Jurkat, Clone E6-1 (cell line): Measurements from ENCODE around the gene ZNF710.

ENCODE experiments used
- DNase-seq: peaks from one replicate; pipeline ENCODE4 v3.0.0-alpha.2; 2011; ENCODE audit warnings: low read depth, low spot score
- H3K4me3 ChIP-seq: 2 replicates; pipeline ENCODE4 v1.5.1; 2011; ENCODE audit warnings: mild to moderate bottlenecking, low read length, control low read depth, moderate library complexity

ZNF710 gene

GRCh38 chr15:89985111-89985510 lies 16.0 kb upstream of the ZNF710 start:
- DNase-seq, result no peak
- H3K4me3 ChIP-seq, result no peak overlapping the region

GRCh38 chr15:89991312-89991711 lies 9.8 kb upstream of the ZNF710 start:
- DNase-seq, result no peak
- no peak overlapping the region for H3K4me3 ChIP-seq

- no peak overlapping the region for H3K4me3 ChIP-seq
- DNase-seq, result no peak
Observed at GRCh38 chr15:89993349-89993748, 7.8 kb upstream of the ZNF710 start.

- no peak overlapping the region for H3K4me3 ChIP-seq
- no peak for DNase-seq
Observed at GRCh38 chr15:89997079-89997478, 4.0 kb upstream of the ZNF710 start.

GRCh38 chr15:89998141-89998661 lies 2.9 kb upstream of the ZNF710 start:
- no peak for DNase-seq
- no peak overlapping the region for H3K4me3 ChIP-seq

- no peak overlapping the region for H3K4me3 ChIP-seq
- DNase-seq, result no peak
Observed at GRCh38 chr15:89998923-89999675, 2.0 kb upstream of the ZNF710 start.

GRCh38 chr15:89999676-90000185 lies 1.4 kb upstream of the ZNF710 start:
- no peak overlapping the region for H3K4me3 ChIP-seq
- DNase-seq, result no peak

- peak overlapping the region; percentile 72 for H3K4me3 ChIP-seq
- DNase-seq, result no peak
Observed at GRCh38 chr15:90000186-90001001, 730 bp upstream of the ZNF710 start.

- DNase-seq, result peak; percentile 53
- H3K4me3 ChIP-seq, result peak overlapping the region; percentile 54
Observed at GRCh38 chr15:90001683-90002427, 731 bp downstream of the ZNF710 start.

- peak overlapping the region; percentile 54 for H3K4me3 ChIP-seq
- DNase-seq, result no peak
Observed at GRCh38 chr15:90002428-90002844, 1.3 kb downstream of the ZNF710 start.

- no peak overlapping the region for H3K4me3 ChIP-seq
- DNase-seq, result no peak
Observed at GRCh38 chr15:90003736-90004135, 2.6 kb downstream of the ZNF710 start.

- DNase-seq, result no peak
- no peak overlapping the region for H3K4me3 ChIP-seq
Observed at GRCh38 chr15:90004252-90004651, 3.1 kb downstream of the ZNF710 start.

- H3K4me3 ChIP-seq, result no peak overlapping the region
- no peak for DNase-seq
Observed at GRCh38 chr15:90004671-90005070, 3.5 kb downstream of the ZNF710 start.

- H3K4me3 ChIP-seq, result no peak overlapping the region
- no peak for DNase-seq
Observed at GRCh38 chr15:90006217-90007075, 5.3 kb downstream of the ZNF710 start.

GRCh38 chr15:90007076-90007460 lies 5.9 kb downstream of the ZNF710 start:
- no peak overlapping the region for H3K4me3 ChIP-seq
- no peak for DNase-seq

- H3K4me3 ChIP-seq, result no peak overlapping the region
- no peak for DNase-seq
Observed at GRCh38 chr15:90008607-90009006, 7.5 kb downstream of the ZNF710 start.

GRCh38 chr15:90009301-90010022 lies 8.3 kb downstream of the ZNF710 start:
- no peak for DNase-seq

GRCh38 chr15:90011705-90012104 lies 10.6 kb downstream of the ZNF710 start:
- no peak for DNase-seq
- H3K4me3 ChIP-seq, result no peak overlapping the region

More at GRCh38 chr15:90009301-90010022, 8.3 kb downstream of the ZNF710 start:
- no peak overlapping the region for H3K4me3 ChIP-seq
